Hematopoietic multipotent progenitor cell treated with erythropoietin and hydrocortisone succinate and interleukin-3 and kit ligand, for 4 days (in vitro differentiated cells): ENCODE results near the gene ZC3H6.
"Not testable (repeated sequence)": the region's sequence is repeated elsewhere in the genome, so short reads cannot be mapped to it uniquely, and the experiment has no call there.

ENCODE experiments used
- DNase-seq: peaks from one replicate; pipeline ENCODE4 v3.0.0-alpha.2; 2015

ZC3H6 gene

GRCh38 chr2:112332123-112332696 is 56.8 kb downstream of the ZC3H6 start:
- no peak for DNase-seq

- DNase-seq = no peak
Observed at GRCh38 chr2:112335600-112335999, 60.2 kb downstream of the ZC3H6 start.

- peak; percentile 34 for DNase-seq
Observed at GRCh38 chr2:112339986-112340385, 64.6 kb downstream of the ZC3H6 start.

GRCh38 chr2:112340475-112341267 is 65.3 kb downstream of the ZC3H6 start:
- DNase-seq = no peak

- DNase-seq = no peak
Observed at GRCh38 chr2:112342067-112342550, 66.7 kb downstream of the ZC3H6 start.

GRCh38 chr2:112343827-112344585 is 68.6 kb downstream of the ZC3H6 start:
- DNase-seq = no peak

GRCh38 chr2:112345030-112346027 is 69.9 kb downstream of the ZC3H6 start:
- no peak for DNase-seq

GRCh38 chr2:112352292-112352691 is 76.9 kb downstream of the ZC3H6 start:
- DNase-seq = not testable (repeated sequence)

GRCh38 chr2:112352809-112353603 is 77.6 kb downstream of the ZC3H6 start:
- not testable (repeated sequence) for DNase-seq

- not testable (repeated sequence) for DNase-seq
Observed at GRCh38 chr2:112354335-112354734, 78.9 kb downstream of the ZC3H6 start.

- not testable (repeated sequence) for DNase-seq
Observed at GRCh38 chr2:112360055-112360454, 84.7 kb downstream of the ZC3H6 start.
